Tibial nerve (tissue), 4 donors: ENCODE data around the gene WNT9B.

Experiments
- EP300 ChIP-seq, 2 donors: sonication (generic); formaldehyde crosslinking; IDR thresholded peaks; one replicate each; pipeline ENCODE4 v1.6.1; 2017; ENCODE audit warnings: antibody characterized with exemption in 2 of 2, mild to moderate bottlenecking in 1 of 2
- POLR2A ChIP-seq, 2 donors: fragments of 450-650 bp; IDR thresholded peaks; one replicate each; pipeline ENCODE4 v1.6.1; 2017; ENCODE audit warnings: antibody characterized with exemption in 2 of 2, mild to moderate bottlenecking in 2 of 2, moderate library complexity in 2 of 2
- TF ChIP-seq, protein P1 (sequence below), 5 experiments: fragments of 200-600 bp in 3 of 5; fragments of 450-650 bp in 2 of 5; sonication (generic) in 3 of 5; IDR thresholded peaks; one replicate each; pipeline ENCODE4 v1.5.1; 2016 to 2019; ENCODE audit warnings: antibody characterized with exemption in 5 of 5, mild to moderate bottlenecking in 3 of 5, moderate library complexity in 2 of 5

DNA sequence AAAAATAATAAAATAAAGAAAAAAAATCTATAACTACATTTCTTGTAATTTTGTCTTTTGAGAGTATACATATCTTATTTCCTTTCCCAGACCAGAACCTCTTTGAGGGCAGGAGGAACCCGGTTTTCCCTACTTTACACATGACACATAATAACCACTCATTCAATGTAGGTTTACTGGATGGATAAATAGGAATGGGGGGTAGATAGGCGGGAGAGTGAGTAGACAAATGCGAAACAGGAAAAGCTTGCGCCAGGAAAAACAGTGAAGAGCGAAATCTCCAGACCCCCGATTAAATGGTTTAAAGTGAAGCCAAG, 71.1 kb downstream of the WNT9B start:
- TF ChIP-seq, protein P1, sequence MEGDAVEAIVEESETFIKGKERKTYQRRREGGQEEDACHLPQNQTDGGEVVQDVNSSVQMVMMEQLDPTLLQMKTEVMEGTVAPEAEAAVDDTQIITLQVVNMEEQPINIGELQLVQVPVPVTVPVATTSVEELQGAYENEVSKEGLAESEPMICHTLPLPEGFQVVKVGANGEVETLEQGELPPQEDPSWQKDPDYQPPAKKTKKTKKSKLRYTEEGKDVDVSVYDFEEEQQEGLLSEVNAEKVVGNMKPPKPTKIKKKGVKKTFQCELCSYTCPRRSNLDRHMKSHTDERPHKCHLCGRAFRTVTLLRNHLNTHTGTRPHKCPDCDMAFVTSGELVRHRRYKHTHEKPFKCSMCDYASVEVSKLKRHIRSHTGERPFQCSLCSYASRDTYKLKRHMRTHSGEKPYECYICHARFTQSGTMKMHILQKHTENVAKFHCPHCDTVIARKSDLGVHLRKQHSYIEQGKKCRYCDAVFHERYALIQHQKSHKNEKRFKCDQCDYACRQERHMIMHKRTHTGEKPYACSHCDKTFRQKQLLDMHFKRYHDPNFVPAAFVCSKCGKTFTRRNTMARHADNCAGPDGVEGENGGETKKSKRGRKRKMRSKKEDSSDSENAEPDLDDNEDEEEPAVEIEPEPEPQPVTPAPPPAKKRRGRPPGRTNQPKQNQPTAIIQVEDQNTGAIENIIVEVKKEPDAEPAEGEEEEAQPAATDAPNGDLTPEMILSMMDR (IDR thresholded peaks at IDR 0.05): no peak
- TF ChIP-seq EP300 (IDR thresholded peaks at IDR 0.05) (no peak), POLR2A (IDR thresholded peaks at IDR 0.05) (no peak)
